PFSK-1 (cell line): ENCODE data around the gene RASAL2.

ENCODE experiments used
- FOXP2 ChIP-seq: optimal IDR thresholded peaks from 2 replicates; pipeline ENCODE3; 2011; ENCODE audit warnings: borderline replicate concordance, control low read depth, inconsistent platforms; ENCODE audit not compliant: insufficient read depth; ENCODE audit errors: extremely low read length, extremely low read depth
- POLR2AphosphoS5 ChIP-seq: IDR thresholded peaks from 2 replicates; pipeline ENCODE4 v1.6.1; 2012; ENCODE audit warnings: low read depth, mild to moderate bottlenecking, control low read depth, low read length, moderate library complexity
- SIN3A ChIP-seq: IDR thresholded peaks from 2 replicates; pipeline ENCODE4 v1.6.1; 2012; ENCODE audit warnings: mild to moderate bottlenecking, low read length, moderate library complexity, borderline replicate concordance; ENCODE audit not compliant: insufficient read depth
- TAF1 ChIP-seq: IDR thresholded peaks from 2 replicates; pipeline ENCODE4 v1.6.1; 2012; ENCODE audit warnings: low read length, control low read depth, borderline replicate concordance; ENCODE audit not compliant: insufficient read depth
- TF ChIP-seq, protein P1 (sequence below), 2 experiments: IDR thresholded peaks; 2 replicates each; pipeline versions ENCODE4 v1.6.1 to v1.8.0; 2011 to 2012; ENCODE audit warnings: low read depth in 2 of 2, low read length in 2 of 2, control low read depth in 1 of 2, inconsistent platforms in 1 of 2, mild to moderate bottlenecking in 1 of 2, moderate library complexity in 1 of 2; ENCODE audit not compliant: insufficient read depth in 1 of 2

RASAL2 gene

GRCh38 chr1:178118524-178118923 is 24.6 kb downstream of the RASAL2 start:
- TF ChIP-seq SIN3A (no peak), POLR2AphosphoS5 (no peak), FOXP2 (no peak), TAF1 (no peak)
- TF ChIP-seq, protein P1, sequence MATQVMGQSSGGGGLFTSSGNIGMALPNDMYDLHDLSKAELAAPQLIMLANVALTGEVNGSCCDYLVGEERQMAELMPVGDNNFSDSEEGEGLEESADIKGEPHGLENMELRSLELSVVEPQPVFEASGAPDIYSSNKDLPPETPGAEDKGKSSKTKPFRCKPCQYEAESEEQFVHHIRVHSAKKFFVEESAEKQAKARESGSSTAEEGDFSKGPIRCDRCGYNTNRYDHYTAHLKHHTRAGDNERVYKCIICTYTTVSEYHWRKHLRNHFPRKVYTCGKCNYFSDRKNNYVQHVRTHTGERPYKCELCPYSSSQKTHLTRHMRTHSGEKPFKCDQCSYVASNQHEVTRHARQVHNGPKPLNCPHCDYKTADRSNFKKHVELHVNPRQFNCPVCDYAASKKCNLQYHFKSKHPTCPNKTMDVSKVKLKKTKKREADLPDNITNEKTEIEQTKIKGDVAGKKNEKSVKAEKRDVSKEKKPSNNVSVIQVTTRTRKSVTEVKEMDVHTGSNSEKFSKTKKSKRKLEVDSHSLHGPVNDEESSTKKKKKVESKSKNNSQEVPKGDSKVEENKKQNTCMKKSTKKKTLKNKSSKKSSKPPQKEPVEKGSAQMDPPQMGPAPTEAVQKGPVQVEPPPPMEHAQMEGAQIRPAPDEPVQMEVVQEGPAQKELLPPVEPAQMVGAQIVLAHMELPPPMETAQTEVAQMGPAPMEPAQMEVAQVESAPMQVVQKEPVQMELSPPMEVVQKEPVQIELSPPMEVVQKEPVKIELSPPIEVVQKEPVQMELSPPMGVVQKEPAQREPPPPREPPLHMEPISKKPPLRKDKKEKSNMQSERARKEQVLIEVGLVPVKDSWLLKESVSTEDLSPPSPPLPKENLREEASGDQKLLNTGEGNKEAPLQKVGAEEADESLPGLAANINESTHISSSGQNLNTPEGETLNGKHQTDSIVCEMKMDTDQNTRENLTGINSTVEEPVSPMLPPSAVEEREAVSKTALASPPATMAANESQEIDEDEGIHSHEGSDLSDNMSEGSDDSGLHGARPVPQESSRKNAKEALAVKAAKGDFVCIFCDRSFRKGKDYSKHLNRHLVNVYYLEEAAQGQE (IDR thresholded peaks at IDR 0.05; ENCODE audit: insufficient read depth in 1 of 2, low read depth in 2 of 2, low read length in 2 of 2): no peak

DNA sequence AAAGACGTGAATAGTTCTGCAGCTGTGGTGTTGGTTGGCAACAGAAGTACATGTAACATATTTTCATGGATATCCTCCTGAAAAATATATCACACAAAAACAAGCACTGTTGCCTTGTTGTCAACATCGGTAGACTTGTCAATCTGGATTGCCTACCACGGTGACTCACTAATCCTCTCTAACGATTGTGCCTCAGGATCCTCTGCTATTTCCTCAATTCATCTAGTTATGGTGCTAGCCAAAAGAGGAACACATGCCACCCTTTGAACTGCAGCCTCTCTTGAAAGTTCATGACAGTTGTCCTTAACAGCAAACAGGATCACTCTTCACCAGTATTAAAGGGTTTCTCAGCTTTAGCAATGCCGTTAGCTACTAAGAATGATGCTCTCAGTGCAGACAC is 25.7 kb downstream of the RASAL2 start:
- TF ChIP-seq FOXP2 (no peak), POLR2AphosphoS5 (no peak), TAF1 (no peak)
- TF ChIP-seq, protein P1 (IDR thresholded peaks at IDR 0.05; ENCODE audit: insufficient read depth in 1 of 2, low read depth in 2 of 2, low read length in 2 of 2): no peak

- TF ChIP-seq, protein P1 (IDR thresholded peaks at IDR 0.05; ENCODE audit: insufficient read depth in 1 of 2, low read depth in 2 of 2, low read length in 2 of 2): no peak
- TF ChIP-seq POLR2AphosphoS5 (no peak), TAF1 (no peak), SIN3A (no peak), FOXP2 (no peak)
Observed at GRCh38 chr1:178120088-178120487, 26.2 kb downstream of the RASAL2 start.

DNA sequence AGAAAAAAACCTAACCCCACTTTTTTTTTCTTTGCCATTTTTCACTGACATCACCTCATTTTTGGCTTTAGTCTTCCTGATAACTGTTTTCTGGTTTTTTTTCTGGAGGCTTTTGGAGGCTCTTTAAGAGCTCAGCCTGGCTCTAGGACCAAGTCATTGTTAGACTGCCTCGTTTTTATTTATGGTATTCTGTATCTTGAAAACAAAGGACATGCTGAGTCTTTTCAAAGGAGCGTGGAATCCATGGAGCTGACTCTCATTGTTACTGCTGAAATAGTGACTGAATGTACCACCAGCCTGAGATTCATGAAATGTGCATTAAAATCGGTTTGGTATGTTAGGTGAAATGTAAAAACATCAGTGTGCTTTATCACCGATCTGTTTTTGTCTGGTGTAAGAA is 28.0 kb downstream of the RASAL2 start:
- no peak for TF ChIP-seq FOXP2
- TF ChIP-seq, protein P1 (IDR thresholded peaks at IDR 0.05; ENCODE audit: insufficient read depth in 1 of 2, low read depth in 2 of 2, low read length in 2 of 2): no peak
- no peak for TF ChIP-seq TAF1
- TF ChIP-seq SIN3A: no peak
- TF ChIP-seq POLR2AphosphoS5: no peak

- TF ChIP-seq TAF1: no peak
- TF ChIP-seq, protein P1 (IDR thresholded peaks at IDR 0.05; ENCODE audit: insufficient read depth in 1 of 2, low read depth in 2 of 2, low read length in 2 of 2): no peak
Observed at GRCh38 chr1:178122283-178122682, 28.4 kb downstream of the RASAL2 start.
